HG03196 (cell line): ENCODE data around the gene ZNF98.

Experiments
- ATAC-seq: cut with Tn5 transposase; IDR thresholded peaks from one replicate; pipeline ENCODE4 v1.9.1; 2021; ENCODE audit not compliant: unreplicated experiment

Gene ZNF98

DNA sequence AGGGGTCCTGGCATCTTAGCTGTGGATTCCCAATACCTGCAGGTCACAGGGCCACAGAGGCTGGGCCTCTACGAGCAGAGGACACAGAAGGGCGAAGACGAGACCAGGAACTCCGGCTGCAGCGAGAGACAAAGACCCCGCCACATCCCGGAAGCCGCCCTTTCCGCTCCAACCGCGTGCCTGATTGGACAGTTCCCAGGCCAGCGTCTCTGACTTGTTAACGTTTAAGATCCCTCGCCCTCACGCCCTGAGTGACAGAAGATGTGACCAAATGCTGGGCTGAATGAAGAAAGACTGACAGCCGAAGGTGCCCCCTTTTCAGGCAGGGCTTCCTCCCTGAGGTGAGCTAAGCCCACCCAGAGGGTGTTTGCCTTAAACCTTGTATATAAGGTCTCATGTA is at the start of gene ZNF98:
ZNF98 (minus strand) TSS at position 136 of the 400 bp plus-strand sequence; CDS start at position 14, 122 bp downstream.
- ATAC-seq, result no peak

DNA sequence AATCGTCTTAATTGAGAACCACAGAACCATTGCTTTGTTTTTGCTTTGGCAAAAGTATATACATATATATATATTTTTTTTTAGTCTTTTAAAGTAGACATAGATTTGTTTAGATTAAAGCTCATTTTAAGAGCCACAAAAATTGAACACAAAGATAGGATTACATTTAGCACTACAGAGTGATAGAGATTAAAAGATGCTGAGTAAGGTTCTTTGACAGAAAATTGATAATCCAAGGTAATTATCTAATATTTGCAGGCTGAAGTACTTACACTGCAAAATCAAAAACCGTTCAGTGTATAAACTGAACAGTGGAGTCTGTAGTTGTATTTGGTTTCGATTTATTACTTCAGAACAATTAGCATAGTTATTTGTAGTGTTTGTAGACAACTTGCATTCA is 24.5 kb upstream of the ZNF98 start:
- ATAC-seq, result no peak

DNA sequence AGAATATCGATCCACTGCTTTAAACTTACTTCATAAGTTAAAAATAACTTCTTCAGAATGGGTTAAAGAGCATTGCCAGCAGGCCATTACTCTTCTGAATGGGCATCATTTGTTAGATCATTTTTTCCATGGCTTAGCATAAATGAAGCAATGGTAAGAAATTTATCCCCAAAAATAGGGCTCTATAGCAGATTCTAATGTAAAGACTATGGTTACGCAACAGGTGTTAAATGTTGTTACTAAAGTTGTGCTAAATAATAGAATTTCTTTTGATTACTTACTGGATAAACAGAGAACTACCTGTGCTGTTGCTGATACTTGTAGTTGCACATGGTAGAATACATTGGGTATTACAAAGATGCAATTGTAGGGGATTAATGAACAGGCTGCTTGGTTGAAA is 15.9 kb upstream of the ZNF98 start:
- no peak for ATAC-seq

DNA sequence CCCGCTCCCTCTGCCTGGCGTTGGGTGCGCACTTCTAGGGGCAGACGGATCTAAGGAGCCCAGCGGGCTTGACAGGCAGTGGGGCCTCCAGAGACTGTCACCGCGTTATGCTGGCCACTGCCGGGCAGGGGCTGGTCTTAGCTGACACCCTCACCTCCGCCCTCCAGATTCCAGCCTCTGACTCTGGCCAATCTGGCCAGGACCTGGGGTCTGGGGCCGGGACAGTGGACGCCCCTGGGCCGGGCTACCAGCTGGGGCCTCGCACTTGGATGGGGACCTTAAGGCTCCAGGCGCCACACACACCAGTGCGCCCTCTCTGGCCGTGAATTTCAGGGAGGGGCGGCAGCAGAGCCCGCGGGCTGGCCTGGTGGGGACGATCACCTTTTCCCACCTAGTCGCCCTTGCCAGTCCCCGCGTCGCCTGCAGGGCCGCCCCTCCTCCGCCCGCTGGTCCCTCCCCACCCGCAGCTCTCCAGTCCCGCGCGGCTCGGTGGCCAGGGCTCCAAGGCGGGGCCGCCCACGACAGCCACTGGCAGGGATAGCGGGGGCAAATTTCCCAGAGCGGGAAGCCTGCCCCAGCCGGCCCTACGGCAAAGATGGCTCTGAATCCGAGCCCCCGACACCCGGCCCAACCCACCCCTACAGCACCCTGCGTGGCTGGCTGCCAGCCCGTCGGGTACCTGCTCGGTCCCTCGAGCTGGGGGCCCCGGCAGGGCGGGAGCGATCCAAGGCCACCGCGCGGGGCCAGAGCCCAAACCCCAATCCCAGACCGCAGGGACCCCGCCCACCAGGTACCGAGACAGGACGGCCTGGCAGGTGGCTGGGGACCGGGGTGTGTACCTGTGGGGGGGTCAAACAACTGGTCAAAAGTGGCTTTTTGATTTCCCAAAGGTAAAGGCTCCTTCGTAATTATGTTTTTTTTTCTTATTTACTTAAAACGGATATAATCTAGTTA is 6.1 kb upstream of the ZNF98 start:
- no peak for ATAC-seq

DNA sequence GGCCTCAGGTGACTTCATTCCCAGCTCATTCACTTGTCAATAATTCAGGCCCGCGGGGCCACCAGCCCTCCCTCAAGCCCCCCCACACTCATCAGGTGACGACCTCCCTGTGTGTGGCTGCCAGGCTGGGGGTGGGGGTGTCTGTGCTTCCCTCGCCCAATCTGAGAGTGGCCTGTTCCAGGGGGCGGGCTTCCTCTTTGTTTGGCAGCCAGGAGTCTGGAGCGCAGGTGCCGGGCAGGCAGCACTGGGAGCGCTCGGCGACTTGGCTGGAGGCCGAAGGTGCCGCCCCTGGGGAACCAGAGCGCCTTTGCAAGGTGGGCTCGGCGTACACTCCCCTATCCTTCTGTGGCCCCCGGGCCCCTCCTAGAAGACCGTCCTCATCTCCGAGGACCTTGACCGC is 5.4 kb upstream of the ZNF98 start:
- no peak for ATAC-seq

DNA sequence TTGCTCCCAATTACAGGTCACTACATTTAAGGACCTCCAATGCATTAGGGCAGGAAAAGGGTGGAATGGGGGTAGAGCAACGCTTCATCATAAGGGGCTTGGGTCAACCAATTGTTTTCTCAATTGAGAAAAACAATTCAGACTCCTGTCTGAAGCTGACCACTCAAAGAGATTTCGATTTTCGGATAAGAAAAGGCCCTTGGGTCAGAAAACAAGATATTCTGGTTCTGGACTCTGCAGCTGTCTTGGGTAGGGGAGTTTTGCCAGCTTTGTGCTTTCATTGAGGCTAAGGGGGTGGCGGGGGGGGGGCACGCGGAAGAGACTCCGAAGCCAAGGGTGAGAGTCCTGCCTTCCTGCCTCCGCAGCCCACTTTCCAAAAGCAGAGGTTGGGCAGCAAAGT is 4.8 kb upstream of the ZNF98 start:
- no peak for ATAC-seq

DNA sequence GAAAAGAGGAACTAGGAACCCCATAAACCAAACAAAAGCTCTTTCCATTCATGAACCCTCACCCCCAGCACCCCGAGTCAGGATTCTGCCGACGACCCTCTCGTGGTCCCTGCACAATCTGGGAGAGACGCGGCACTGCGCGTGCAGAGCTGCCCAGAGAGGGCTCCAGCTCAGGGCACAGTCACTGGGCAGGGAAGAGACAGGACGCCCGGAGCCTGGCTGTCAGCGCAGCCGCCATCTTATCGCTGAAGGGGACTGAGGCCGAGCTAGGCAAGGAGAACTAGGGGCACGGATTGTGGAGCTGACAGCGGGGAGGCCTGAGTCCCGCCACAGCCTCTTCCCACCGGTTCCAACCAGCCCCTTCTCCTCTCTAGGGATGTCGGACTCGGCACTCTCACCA is 349 bp downstream of the ZNF98 start:
- no peak for ATAC-seq

DNA sequence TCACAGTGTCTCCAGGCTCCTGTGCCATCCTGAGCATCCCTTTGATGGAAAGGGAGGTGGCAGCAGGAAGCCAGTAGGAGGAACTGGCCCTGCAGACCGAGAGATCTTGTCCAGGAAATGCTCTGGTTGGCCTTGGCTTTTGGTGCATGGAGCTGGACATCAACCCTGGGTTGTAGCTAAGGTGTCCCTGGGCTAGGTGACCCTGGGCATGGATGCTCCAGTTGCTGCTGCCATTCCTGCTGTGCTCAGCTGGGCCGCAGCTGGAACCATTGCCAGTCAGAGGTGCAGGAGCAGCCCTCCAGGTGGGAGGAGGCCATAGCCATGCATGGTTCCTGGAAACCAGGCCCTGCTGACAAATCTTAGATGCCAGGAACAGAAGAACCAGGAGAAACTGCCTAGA is 67.5 kb downstream of the ZNF98 start:
- ATAC-seq, result no peak
